ENCODE results near the gene HIVEP1.
"Not testable (repeated sequence)": the region's sequence is repeated elsewhere in the genome, so short reads cannot be mapped to it uniquely, and the experiment has no call there.

DNA sequence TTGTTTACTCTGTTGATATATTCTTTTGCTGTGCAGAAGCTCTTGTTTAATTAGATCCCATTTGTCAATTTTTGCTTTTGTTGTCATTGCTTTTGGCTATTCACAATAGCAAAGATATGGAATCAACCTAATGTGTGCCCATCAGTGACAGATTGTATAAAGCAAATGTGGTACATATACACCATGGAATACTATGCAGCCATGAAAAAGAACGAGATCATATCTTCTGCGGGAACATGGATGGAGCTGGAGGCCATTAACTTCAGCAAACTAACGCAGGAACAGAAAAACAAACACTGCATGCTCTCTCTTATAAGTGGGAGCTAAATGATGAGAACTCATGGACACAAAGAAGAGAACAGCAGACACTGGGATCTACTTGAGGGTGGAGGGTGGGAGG is 164.7 kb downstream of the HIVEP1 start:
- TF ChIP-seq, protein P1, sequence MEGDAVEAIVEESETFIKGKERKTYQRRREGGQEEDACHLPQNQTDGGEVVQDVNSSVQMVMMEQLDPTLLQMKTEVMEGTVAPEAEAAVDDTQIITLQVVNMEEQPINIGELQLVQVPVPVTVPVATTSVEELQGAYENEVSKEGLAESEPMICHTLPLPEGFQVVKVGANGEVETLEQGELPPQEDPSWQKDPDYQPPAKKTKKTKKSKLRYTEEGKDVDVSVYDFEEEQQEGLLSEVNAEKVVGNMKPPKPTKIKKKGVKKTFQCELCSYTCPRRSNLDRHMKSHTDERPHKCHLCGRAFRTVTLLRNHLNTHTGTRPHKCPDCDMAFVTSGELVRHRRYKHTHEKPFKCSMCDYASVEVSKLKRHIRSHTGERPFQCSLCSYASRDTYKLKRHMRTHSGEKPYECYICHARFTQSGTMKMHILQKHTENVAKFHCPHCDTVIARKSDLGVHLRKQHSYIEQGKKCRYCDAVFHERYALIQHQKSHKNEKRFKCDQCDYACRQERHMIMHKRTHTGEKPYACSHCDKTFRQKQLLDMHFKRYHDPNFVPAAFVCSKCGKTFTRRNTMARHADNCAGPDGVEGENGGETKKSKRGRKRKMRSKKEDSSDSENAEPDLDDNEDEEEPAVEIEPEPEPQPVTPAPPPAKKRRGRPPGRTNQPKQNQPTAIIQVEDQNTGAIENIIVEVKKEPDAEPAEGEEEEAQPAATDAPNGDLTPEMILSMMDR (IDR thresholded peaks at IDR 0.05) = not testable (repeated sequence)
- TF ChIP-seq ZFX (IDR thresholded peaks at IDR 0.05; ENCODE audit: borderline replicate concordance) = not testable (repeated sequence)
